SH-SY5Y (cell line): ENCODE measurements around the gene DPP8.

Experiments used
- GATA2 ChIP-seq: IDR thresholded peaks from 2 replicates; pipeline ENCODE4 v1.6.1; 2011; ENCODE audit warnings: mild to moderate bottlenecking, low read depth, low read length
- GATA3 ChIP-seq: IDR thresholded peaks from 2 replicates; pipeline ENCODE4 v1.6.1; 2011; ENCODE audit warnings: low read depth, mild to moderate bottlenecking, low read length, moderate library complexity

- TF ChIP-seq GATA2 (no peak), GATA3 (no peak)
Measured at GRCh38 chr15:65399997-65400396, 117.5 kb downstream of the DPP8 start.
